ENCODE measurements around the gene GRIN2C. TPM values are rescaled to one million over a fixed set of nuclear protein-coding genes. Genes with fewer than 3 reads are reported as not detected.
"Not testable (repeated sequence)": the region's sequence is repeated elsewhere in the genome, so short reads cannot be mapped to it uniquely, and the experiment has no call there.

GRIN2C gene
- total RNA-seq, 1 donor from 2014 or later: 0.02 TPM

- H3K4me1 Mint-ChIP-seq: peaks cover 31% of the 10 kb centered on the region
Observed at GRCh38 chr17:74872313-74873036, 12.8 kb upstream of the GRIN2C start, which contains the start of gene FDXR. TSS of gene FDXR (minus strand) at chr17:74872994. CDS start at chr17:74872944, 50 bp downstream.

GRCh38 chr17:74871356-74872076 is 11.8 kb upstream of the GRIN2C start:
- no peak overlapping the region for H3K27ac Mint-ChIP-seq (ENCODE audit: unreplicated experiment)

More at GRCh38 chr17:74872313-74873036, 12.8 kb upstream of the GRIN2C start, which contains the start of gene FDXR:
- peak within 1 kb of the TSS; percentile 96 for H3K27ac Mint-ChIP-seq (ENCODE audit: unreplicated experiment)
- TF ChIP-seq CTCF (conservative IDR thresholded peaks at IDR 0.05): no peak
- DNase-seq (ENCODE audit: low read depth, low spot score): no peak
- no peaks in the 10 kb centered on the region for H3K9me3 Mint-ChIP-seq
- peak within 1 kb of the TSS; percentile 96 for H3K4me3 Mint-ChIP-seq
- peaks cover 17% of the 10 kb centered on the region for H3K27me3 Mint-ChIP-seq (ENCODE audit: low read depth)
- H3K36me3 Mint-ChIP-seq (ENCODE audit: low read depth): no peaks in the 10 kb centered on the region

GRCh38 chr17:74870512-74870911 is 10.8 kb upstream of the GRIN2C start:
- no peak for TF ChIP-seq CTCF (conservative IDR thresholded peaks at IDR 0.05)
- H3K27ac Mint-ChIP-seq (ENCODE audit: unreplicated experiment): no peak overlapping the region
- H3K4me3 Mint-ChIP-seq: no peak overlapping the region
- H3K27me3 Mint-ChIP-seq (ENCODE audit: low read depth): peaks cover 7% of the 10 kb centered on the region
- H3K36me3 Mint-ChIP-seq (ENCODE audit: low read depth): no peaks in the 10 kb centered on the region
- peaks cover 31% of the 10 kb centered on the region for H3K4me1 Mint-ChIP-seq
- no peak for DNase-seq (ENCODE audit: low read depth, low spot score)
- H3K9me3 Mint-ChIP-seq: no peaks in the 10 kb centered on the region

More at GRCh38 chr17:74871356-74872076, 11.8 kb upstream of the GRIN2C start:
- Mint-ChIP-seq H3K4me1 (peaks cover 31% of the 10 kb centered on the region), H3K27me3 (ENCODE audit: low read depth) (peaks cover 13% of the 10 kb centered on the region), H3K9me3 (no peaks in the 10 kb centered on the region), H3K4me3 (peak overlapping the region; percentile 74), H3K36me3 (ENCODE audit: low read depth) (no peaks in the 10 kb centered on the region)
- TF ChIP-seq CTCF (conservative IDR thresholded peaks at IDR 0.05): no peak
- DNase-seq (ENCODE audit: low read depth, low spot score): no peak

- DNase-seq (ENCODE audit: low read depth, low spot score); H3K36me3 Mint-ChIP-seq (ENCODE audit: low read depth); H3K9me3 Mint-ChIP-seq; H3K27me3 Mint-ChIP-seq (ENCODE audit: low read depth); H3K27ac Mint-ChIP-seq (ENCODE audit: unreplicated experiment): not testable (repeated sequence)
- Mint-ChIP-seq H3K4me1 (peaks cover 32% of the 10 kb centered on the region), H3K4me3 (peak overlapping the region; percentile 19)
Observed at GRCh38 chr17:74870028-74870427, 10.3 kb upstream of the GRIN2C start.

GRCh38 chr17:74868908-74869255 is 9.2 kb upstream of the GRIN2C start:
- DNase-seq (ENCODE audit: low read depth, low spot score): no peak
- H3K27ac Mint-ChIP-seq (ENCODE audit: unreplicated experiment): no peak overlapping the region
- H3K9me3 Mint-ChIP-seq: no peaks in the 10 kb centered on the region

More at GRCh38 chr17:74868908-74869255, 9.2 kb upstream of the GRIN2C start:
- Mint-ChIP-seq H3K4me3 (no peak overlapping the region), H3K27me3 (ENCODE audit: low read depth) (peaks cover 10% of the 10 kb centered on the region), H3K4me1 (peaks cover 34% of the 10 kb centered on the region), H3K36me3 (ENCODE audit: low read depth) (no peaks in the 10 kb centered on the region)
- no peak for TF ChIP-seq CTCF (conservative IDR thresholded peaks at IDR 0.05)
